Stimulated activated CD4-positive, alpha-beta T cell treated with anti-CD3 and anti-CD28 coated beads, Interleukin-12 subunit alpha, Interleukin-12 subunit beta, amount 100 ng/mL, for 24 hours (primary cell): ENCODE measurements around the gene TOMT.
"Not testable (repeated sequence)": the region's sequence is repeated elsewhere in the genome, so short reads cannot be mapped to it uniquely, and the experiment has no call there.

ENCODE experiments used
- DNase-seq, 2 experiments: peaks; one replicate each; pipeline ENCODE4 v3.0.0-alpha.2; 2020; ENCODE audit warnings: low read depth in 2 of 2

TOMT gene

DNA sequence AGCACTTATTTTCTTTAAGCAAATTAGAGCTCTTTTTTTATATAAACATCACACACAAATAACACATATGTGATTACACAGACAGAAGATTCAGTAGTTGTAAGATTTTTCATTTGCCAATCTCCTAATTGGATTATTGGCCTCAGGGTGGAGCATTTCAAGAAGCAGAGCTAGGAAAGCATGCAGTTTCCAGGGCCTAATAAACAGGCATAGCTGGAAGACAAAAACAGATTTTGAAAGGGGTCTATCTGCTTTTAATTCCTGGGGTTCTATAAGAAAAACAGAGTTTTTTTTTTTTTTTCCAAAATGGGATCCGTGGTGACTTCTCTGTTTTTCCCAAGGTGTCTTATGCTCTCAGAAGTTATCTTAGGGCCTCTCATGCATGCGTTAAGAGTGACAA, 22.2 kb downstream of the TOMT start:
- DNase-seq, result no peak

DNA sequence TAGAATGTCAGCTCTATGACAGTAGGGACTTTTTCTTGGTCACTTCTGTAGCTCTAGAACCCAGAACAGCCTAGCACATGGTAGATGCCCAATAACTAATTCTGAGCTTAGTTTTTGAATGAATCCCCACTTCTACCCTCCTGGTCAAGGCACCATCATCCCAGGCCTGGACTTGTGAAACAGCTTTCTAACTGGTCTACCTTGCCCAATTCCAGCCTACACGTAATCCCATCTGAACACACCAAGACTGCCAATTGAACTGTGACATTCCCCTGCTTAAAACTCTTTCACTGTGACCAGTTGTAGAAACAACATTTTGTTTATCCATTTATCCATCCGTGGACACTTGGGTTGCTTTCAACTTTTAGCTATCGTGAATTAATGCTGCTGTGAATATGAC, 23.7 kb downstream of the TOMT start:
- DNase-seq, result no peak

DNA sequence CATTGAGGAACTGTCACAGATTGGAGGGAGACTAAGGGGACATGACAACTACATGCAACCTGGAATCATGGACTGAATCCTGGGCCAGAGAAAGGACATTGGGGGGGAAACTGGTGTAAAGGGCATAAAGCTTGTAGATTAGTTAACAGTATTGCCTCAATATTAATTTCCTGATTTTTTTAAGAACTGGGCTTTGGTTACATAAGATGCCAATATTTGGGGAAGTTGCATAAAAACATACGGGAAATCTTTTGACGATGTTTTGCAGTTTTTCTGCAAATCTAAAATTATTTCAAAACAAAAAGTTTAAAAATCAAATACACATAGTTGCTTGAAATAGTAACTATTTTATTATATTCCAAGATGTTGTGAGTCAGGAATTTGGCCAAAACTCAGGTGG, 26.9 kb downstream of the TOMT start:
- no peak for DNase-seq

DNA sequence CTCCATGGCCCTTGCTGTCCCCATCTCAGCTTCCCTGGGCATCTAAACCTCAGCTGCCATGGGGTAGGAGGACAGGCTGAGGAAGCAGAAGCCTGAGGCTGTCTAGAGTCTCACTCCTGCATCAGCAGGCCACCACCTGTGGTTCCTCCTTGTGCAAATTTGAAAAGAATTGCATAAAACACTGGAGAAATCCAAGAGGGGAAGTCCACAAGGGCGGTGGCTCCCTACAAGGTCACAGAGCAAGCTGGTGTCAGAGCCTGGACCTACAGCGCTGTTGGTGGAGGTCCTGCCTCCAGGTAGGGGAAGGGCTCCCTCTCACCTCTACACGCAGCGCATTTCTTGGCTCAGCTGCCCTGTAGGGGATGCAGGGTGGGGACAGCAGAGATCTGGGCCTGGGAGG, 29.7 kb downstream of the TOMT start, which contains the start of gene FOLR3:
FOLR3 (plus strand) TSS at position 253 of the 400 bp plus-strand sequence. CDS start 228 bp downstream, outside the sequence.
- not testable (repeated sequence) for DNase-seq

DNA sequence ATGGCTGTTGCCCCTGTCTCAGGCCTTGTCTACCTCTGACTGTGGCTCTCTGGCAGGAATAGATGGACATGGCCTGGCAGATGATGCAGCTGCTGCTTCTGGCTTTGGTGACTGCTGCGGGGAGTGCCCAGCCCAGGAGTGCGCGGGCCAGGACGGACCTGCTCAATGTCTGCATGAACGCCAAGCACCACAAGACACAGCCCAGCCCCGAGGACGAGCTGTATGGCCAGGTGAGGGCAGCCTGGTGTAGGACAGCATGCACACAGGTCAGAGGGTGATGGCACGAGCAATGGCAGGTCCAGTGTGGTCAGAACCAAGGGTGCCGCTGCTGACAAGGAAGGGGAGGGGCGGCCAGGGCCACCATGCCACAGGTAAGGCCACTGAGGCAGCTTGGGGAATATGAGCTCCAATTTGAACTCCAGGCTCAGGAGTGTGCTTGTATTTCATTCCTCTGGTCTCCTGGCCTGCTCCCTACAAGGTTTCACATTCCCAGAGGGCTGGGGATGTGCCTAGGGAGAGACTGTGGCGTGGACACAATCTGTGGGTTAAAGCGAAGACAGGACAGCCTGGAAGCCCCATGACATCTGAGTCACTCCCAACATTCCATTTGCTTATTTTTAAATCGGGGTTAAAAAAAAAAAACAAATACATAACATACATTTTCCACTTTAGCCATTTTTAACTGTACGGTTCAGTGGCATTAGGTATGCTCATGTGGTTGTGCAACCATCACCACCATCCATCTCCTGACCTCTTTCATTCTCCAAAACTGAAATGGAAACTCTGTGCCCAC, 30.4 kb downstream of the TOMT start:
- DNase-seq, result no peak

DNA sequence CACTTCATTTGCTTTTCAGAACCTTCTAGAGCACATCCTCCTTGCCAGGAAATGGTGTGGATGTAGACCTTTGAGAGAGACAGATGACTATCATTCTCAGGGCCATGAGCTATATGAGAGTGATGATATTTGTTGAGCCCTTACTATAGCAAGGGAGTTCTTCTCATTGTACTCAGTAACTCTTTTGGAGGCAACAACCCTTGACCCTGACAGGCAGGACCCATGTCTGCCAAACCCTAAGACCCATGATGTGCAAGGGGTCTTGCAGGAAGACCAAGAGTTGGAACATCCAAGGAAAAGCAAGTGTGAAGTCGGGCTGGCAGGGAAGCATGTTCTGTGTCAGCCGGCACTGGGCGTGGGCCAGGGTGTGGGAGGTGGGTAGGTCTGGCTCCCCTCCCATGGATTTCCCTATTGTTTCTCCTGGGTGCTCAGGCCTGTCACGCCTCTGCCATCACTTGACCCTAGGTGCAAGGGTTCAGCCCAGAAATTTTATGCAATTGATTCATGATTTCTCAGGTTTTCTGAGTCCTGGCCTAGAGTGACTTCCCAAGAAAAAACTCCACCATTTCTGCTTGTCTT, 31.0 kb downstream of the TOMT start:
- no peak for DNase-seq

DNA sequence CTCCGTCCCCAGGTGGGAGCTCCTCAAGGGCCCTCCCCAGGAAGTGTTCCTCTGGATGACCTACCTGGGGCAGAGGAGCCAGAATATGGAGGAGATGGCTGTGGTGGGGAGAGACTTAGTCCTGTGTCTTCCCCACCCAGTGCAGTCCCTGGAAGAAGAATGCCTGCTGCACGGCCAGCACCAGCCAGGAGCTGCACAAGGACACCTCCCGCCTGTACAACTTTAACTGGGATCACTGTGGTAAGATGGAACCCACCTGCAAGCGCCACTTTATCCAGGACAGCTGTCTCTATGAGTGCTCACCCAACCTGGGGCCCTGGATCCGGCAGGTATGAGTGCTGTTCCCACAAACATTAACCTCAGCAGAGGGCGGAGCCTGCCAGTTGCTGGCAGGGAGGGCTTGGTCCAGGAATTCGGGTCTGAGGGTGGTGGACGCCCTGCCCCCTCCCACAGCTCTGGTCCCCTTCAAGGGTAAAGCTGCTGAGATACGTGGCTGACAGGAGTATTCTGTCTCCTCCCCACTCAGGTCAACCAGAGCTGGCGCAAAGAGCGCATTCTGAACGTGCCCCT, 33.2 kb downstream of the TOMT start:
- DNase-seq, result no peak

DNA sequence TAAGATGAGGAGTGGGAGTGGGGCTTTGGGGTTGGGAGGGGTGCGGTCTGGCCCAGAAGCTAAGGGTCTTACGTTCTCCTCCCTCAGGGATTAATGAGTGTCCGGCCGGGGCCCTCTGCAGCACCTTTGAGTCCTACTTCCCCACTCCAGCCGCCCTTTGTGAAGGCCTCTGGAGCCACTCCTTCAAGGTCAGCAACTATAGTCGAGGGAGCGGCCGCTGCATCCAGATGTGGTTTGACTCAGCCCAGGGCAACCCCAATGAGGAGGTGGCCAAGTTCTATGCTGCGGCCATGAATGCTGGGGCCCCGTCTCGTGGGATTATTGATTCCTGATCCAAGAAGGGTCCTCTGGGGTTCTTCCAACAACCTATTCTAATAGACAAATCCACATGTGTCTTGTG, 33.8 kb downstream of the TOMT start:
- no peak for DNase-seq

DNA sequence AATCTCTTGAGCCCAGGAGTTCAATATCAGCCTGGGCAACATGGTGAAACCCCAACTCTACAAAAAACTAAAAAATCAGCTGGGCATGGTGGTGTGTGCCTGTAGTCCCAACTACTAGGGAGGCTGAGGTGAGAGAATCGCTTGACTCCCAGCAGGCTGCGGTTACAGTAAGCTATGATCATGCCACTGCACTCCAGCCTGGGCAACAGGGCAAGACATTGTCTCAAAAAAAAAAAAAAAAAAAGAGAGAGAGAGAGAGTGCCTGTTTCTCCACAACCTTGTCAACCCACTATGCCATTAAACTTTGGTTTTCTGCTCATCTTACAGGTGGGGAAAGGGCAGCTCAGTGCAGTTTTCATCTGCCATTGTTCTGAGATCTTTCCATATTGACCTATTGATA, 34.9 kb downstream of the TOMT start:
- no peak for DNase-seq

DNA sequence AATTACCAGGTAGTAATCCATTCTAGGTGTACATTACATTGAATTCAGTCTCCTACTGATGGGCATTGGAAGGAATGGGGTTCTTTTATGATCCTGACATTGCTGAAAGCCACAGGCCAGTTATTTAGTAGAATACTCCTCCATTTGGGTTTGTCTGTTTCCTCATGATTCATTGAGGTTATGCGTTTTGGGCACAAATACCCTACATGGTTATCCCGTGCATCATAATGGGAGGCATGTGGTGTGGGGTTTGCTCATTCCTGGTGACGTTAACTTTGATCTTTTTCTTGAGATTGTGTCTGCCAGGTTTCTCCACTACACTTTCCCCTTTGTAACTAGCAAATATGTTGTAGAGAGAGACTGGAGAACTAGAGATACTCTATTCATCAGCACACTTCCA, 35.3 kb downstream of the TOMT start:
- DNase-seq, result peak in 1 of 2 experiments; percentile 3

DNA sequence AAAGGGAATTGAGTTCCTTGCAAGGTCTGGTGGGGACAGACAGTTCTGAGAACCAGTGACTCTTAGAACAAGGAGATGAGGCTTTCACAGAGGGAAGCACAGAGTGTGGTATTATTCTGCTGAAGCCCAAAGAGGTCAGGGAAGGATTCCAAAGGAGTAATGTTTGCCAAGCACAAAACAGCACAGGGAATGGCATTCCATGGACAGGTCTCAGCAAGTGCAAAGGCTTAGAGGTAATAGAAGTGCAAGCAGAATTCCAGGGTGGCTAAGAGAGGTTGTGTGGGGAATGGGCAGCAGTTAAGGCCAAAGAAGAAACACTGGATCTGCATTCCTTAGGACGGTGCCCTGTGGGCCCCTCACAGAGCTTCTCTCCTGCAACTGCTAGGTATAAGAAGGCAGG, 36.4 kb downstream of the TOMT start:
- not testable (repeated sequence) for DNase-seq

DNA sequence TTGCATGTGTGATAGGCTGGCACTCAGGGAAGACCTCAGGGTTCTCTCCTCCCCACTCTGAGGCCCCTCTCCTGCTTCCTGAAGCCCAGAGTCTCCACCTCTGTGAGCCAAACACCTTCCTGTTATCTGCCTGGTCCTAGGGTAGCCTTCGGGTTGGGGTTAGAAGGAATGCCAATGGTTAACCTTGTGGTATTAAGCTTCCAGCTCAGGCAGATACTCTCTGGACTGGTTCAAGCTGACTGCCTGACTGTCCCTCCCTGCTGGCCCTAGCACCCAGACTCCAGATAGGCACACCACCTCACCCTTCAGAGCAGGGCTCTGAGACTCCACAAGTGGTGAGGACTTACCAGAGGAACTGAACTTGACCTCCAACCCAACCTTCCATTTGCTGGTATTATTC, 36.8 kb downstream of the TOMT start:
- DNase-seq, result not testable (repeated sequence)

DNA sequence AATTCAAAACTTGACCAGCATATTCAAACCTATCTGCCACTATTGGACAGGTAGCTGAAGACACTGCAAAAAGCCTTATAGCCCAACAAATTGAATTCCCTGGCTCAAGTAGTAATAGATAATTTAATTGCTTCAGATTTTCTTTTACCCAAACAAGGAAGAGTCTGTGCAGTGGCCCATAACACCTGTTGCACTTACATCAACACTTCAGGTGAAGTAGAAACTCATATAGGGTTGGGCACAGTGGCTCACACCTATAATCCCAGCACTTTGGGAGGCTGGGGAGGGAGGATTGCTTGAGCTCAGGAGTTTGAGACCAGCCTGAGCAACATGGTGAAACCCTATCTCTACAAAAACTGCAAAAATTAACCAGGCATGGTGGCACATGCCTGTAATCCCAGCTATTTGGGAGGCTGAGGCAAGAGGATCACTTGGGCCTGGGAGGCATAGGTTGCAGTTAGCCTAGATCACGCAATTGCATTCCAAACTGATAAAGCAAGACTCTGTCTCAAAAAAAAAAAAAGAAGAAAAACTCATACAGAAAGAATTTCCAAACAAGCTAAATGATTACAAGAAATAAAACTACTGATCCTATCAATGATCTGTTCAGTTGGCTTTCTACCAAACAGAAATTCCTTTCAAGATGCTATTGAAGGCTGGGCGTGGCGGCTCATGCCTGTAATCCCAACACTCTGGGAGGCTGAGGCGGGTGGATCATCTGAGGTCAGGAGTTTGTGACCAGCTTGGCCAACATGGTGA, 39.3 kb downstream of the TOMT start:
- no peak for DNase-seq

DNA sequence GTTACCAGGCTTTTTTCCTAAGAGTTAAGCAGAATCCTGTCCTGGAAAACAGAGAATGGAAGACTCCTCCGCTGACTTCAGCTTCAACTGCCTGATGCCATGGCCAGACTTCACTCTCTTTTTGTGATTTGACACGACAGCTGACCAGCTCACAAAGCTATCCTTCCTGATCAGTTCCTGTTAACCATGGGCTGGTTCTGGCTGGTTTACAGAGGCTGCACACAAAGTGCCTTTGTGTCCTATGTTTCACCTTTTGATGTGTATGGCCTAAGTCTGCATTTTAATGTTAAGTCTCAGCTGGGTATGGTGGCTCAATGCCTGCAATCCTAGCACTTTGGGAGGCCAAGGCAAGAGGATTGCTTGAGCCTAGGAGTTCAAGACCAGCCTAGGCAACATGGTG, 40.9 kb downstream of the TOMT start:
- no peak for DNase-seq

DNA sequence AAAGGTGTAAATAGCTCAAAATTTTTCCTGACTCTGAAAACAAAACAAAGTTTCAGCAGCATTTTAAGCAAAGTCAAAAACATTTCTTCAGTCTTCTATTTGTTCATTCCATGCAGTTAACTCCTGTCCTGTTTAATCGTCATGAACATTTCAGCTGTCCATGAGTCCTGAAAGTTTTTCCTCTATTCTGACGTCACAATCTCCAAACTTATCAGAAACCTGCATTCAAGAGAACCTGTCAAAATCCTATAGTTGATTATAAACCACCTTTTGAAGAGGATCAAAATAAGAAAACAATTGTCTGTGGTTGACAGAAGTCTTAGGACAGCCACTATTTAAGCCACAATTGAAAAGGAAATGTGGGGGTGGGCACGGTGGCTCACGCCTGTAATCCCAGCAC, 45.2 kb downstream of the TOMT start:
- no peak for DNase-seq

DNA sequence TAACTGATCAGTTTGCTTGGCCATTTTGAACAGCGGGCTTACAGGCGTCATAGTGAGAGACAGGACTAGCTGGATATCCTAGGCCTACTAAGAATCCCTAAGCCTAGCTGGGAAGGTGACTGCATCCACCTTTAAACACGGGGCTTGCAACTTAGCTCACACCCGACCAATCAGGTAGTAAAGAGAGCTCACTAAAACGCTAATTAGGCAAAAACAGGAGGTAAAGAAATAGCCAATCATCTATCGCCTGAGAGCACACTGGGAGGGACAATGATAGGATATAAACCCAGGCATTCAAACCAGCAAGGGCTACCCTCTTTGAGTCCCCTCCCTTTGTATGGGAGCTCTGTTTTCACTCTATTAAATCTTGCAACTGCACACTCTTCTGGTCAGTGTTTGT, 48.1 kb downstream of the TOMT start:
- not testable (repeated sequence) for DNase-seq

DNA sequence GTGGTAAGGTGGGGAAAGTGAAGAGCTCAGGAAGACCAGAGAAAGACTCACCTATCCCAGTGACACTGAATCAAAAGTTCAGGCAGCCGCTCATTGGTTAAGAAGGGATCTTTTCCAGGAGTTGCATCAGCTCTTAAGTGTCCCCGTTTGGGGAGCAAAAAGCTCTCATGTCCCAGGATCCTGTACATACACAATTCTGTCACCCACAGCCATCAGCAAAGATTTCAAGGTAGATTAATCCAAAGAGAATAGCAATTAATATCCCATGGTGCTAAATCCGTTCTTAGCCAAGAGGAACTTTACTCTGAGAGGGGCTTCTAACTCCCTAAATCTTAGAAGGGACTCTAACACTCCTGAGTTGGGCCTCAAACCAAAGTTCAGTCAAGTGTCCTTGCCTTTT, 49.1 kb downstream of the TOMT start:
- DNase-seq, result no peak

DNA sequence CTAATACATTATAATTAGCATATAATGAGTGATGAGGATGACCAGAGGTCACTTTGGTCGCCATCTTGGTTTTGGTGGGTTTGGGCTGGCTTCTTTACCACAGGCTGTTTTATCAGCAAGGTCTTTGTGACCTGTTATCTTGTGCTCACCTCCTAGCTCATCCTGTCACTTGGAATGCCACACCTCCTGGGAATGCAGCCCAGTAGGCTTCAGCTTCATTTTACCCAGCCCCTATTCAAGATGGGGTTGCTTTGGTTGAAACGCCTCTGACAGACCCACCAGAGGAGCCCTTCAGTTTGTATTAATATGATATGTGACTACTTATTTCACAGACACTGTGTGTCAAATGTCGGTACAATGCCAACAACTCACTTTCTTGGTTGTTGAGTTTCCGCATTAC, 50.0 kb downstream of the TOMT start:
- no peak for DNase-seq

DNA sequence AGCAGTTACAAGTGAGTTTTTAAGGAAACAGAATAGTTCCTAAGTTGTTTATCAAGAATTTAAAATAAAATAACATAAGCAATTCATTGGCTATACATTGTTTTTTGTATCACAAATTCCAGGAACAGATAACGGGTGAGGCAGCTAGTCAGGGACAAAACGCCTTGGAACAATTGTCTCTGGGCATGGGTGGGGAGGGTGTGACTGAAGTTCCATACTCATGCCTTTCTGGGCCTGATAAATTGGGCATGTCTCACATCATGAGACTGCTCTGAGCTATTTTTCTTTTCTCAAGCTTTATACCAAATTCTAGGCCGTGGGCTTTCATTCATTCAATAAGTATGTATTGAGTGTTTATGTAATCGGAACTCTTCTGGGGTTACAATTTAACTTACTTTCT, 51.4 kb downstream of the TOMT start:
- no peak for DNase-seq
